DMS153 (cell line): ENCODE measurements around the gene NRG3.

Source experiments
- DNase-seq: peaks from one replicate; lab custom pipeline; 2025; lab: John Stamatoyannopoulos, UW

NRG3 gene

GRCh38 chr10:82827901-82828300 is 952.9 kb downstream of the NRG3 start:
- no peak for DNase-seq

DNA sequence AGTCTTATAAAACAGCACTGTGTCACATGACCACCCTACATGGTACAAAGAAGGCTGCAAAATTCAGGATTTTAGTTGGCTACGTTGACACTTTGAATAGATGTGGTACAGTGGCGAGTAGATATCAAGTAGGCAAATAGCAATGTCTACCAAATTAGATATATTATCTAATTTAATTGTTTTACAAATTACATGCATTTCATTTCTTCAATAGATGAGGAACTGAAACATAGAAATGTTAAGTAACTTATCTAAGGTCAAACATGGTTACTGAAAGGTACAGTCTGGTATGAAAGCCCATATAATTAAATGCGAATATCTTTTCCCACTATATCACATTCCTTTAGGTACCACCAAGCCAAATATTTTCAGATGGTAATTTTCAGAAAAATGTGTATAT is 972.2 kb downstream of the NRG3 start:
- DNase-seq, result no peak

- no peak for DNase-seq
Measured at GRCh38 chr10:82850191-82850590, 975.2 kb downstream of the NRG3 start.

GRCh38 chr10:82856957-82857613 is 982.1 kb downstream of the NRG3 start:
- DNase-seq, result no peak

- DNase-seq, result no peak
Measured at GRCh38 chr10:82861889-82862288, 986.9 kb downstream of the NRG3 start.

- DNase-seq, result no peak
Measured at GRCh38 chr10:82865366-82865765, 990.4 kb downstream of the NRG3 start.

DNA sequence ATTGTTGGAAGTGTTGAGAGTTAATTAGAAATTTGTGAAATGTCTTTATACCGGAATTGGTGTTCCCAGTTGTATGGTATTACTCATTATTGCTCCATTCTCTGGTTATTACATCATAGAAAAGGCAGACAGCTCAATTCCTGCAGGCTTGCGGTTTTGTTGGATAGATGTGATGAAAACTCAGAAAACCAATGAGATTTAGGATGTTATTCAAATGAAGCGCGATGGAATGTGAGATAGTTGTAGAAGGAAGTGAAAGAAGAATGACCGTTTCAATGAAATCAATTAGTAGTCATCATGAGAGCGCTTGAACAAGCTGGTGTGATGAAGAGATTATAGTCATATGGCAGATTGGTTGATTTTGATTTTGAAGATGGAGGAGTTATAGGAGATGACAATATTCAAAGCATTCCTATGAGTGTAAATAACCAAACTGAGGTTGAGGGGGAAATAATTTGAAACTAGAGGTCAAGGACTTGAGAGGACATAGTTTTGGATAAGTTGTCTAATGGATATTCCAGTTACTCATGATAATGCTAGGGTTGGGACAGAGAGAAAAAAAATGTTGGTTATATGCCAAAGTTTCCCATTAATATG is 991.5 kb downstream of the NRG3 start:
- DNase-seq, result no peak

- no peak for DNase-seq
Measured at GRCh38 chr10:82867056-82867455, 992.1 kb downstream of the NRG3 start.

DNA sequence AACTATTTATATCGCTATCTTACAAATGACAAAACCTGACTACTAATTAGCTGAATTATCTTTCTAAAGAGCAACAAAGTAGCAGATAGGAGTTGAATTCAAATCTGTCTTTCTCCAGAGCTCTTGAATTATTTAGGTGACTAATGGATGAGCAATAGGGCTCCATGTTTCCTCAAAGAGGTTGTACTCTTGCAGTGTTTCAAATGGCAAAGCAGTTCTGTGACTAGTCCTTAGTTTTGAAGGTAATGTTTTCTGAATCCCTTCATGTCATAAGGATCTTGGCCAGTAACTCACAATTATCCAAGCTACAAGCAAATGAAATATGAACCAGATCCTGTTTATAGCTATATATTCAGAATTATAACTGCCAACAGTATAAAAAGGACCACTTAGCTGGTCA is 999.7 kb downstream of the NRG3 start:
- DNase-seq, result no peak

DNA sequence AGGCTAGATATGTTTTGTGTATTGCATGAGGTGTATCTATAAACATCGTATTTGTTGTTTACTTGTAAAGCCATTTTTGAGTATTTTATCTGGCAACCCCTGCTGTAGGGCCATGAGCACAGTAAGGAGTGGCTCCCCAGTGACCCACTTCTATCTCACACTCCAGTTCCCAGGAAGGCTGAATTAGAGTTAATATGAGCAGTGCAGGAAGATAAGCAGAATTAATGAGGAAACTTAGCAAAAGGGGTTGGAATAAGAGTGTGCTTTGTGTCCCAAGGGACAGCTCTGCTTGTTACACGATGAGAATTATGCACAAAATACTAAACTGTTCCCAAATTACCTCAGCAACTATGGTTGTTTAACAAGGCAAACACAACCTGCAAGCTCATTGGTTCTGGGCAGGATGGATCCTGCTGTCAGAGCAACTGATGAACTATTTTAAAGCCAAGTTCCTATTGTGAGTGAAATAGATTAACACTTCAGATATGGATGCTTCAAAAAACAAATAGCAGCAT is 1005.8 kb downstream of the NRG3 start:
- DNase-seq, result no peak

GRCh38 chr10:82882722-82883121 is 1007.7 kb downstream of the NRG3 start:
- DNase-seq, result no peak

- no peak for DNase-seq
Measured at GRCh38 chr10:82883603-82884002, 1008.6 kb downstream of the NRG3 start.

- DNase-seq, result peak; percentile 27
Measured at GRCh38 chr10:82887488-82887887, 1012.5 kb downstream of the NRG3 start.

DNA sequence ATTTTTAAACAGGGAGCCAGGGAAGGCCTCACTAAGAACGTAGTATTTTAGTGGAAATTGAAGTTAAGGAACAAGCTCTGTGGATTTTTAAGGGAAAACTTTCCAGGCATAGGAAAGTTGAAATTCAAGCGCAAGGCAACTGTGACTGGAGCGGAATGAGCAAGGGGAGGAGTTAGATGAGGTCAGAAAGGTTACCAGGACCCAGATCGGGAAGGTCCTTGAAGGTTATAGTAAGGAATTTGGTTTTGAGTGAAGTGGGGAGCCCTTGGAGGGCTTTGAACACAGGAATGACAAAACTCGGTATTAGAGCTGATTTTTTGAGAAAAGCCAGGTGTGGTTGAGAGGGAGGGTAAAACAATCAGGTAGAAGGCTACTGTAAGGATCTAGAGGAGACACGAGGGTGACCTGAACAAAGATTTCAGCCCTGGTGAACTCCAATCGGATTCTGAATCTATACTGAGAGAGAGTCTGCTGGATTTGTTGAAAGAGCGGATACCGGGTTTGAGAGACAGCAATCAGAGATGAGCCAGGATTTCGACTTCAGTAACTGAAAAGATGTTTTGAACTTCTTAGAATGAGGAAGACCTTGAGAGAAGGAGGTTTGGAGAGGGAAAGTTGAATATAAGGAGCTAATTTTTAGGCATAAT is 1013.9 kb downstream of the NRG3 start:
- no peak for DNase-seq

DNA sequence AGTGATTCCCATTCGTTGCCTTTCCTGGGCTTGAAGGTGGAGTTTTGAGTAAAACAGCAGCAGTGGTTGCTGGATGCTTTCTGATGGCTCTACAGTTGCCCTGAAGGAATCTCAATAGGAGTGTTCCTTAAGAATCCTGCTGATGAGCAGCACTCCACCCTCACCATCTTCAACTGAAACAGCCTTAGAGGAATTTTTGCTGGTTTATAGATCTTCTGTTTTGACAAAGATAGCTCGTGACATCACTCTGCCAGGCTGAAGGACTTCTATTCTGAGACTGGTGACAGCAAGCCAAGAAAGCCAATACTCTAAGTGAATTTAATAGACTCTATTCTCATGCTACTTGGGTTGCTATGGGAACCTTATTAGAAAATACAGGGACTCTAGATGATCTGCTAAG is 1014.7 kb downstream of the NRG3 start:
- DNase-seq, result no peak

DNA sequence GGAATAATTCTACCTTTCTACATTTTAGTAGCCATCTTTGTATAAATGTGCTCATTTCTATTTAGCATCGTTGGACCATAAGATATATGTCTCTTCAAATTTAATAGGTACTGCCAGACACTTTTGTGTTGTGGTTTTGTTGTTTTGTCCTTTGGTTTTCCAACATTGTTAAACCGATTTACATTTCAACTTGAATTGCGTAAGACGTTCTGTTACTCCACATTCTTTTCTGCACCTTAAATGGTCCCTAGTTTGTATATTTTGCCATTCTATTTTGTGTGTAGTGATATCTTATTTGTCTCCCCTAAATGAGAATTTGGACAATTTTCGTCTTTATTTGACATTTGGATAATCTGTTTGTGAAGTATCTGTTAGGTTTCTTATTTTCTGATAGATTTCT is 1015.6 kb downstream of the NRG3 start:
- DNase-seq, result no peak

- DNase-seq, result no peak
Measured at GRCh38 chr10:82908096-82908495, 1033.1 kb downstream of the NRG3 start.

DNA sequence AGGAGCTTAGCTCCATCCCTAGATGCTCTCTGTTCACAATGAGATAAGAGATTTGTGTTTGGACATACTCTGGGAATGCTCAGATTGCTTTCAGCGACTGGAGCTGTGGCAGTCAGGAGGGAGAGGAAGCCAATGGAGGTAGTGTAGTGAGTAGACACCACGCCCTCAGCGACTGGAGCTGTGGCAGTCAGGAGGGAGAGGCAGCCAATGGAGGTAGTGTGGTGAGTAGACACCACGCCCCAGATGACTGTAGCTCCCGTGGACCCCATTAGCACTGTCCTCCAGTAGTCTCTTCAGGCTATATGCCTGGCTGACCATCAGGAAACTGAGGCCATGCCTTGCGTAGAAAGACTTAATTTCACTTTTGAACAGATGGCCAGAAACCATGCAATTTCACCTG is 1033.8 kb downstream of the NRG3 start:
- DNase-seq, result no peak

DNA sequence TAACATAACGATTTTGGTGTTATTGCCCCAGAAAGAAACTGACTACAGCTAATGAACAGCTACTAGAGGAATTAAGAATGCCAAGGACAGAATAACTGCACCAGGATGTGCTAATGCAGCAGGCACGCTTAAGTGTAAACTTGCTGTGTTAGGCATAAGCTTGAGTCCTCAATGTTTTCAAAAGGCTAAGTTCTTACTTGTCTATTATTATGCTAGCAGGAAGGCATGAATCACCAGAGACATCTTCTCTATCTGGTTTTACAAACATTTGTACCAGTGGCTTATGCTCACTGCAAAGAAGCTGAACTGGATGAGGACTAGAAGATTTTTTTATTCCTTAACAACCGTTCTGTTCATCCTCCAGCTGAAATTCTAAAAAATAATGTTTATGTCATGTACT is 1035.3 kb downstream of the NRG3 start:
- DNase-seq, result no peak

GRCh38 chr10:82914655-82915136 is 1039.7 kb downstream of the NRG3 start:
- DNase-seq, result no peak

- DNase-seq, result no peak
Measured at GRCh38 chr10:82916941-82917340, 1041.9 kb downstream of the NRG3 start.

GRCh38 chr10:82918022-82918421 is 1043.0 kb downstream of the NRG3 start:
- DNase-seq, result no peak

- DNase-seq, result no peak
Measured at GRCh38 chr10:82922046-82922445, 1047.1 kb downstream of the NRG3 start.
